ENCODE results near the gene MEAK7.

The MEAK7 gene

DNA sequence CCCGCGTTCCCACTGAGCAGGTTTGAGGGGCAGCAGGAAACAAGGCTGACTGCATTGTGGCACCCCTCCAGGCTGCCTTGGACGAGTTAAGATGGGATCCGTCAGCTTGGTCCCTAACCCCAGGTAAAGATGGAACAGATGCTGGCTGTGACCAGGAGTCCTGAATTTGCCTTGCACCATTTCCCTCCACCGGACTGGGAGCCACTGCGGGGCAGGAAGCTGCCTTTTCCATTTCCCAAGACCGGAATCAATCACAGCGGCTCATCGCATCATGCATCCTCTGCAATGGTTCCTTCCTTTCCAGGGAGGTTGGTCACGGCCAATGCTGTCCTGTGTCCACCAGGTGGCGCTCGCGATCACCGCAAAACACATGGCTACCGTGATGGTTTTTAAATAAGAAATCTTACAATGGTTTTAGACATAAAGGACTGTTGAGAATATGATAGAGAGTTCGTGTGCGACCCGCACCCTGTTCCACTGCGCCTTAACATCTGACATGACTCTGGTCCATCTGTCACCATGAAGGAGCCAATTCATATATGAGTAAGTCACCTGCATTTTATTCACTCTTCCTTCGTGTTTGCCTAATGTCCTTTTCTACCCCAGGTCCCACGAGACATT lies 6.8 kb upstream of the MEAK7 start:
- DNase-seq, result peak; percentile 90

DNA sequence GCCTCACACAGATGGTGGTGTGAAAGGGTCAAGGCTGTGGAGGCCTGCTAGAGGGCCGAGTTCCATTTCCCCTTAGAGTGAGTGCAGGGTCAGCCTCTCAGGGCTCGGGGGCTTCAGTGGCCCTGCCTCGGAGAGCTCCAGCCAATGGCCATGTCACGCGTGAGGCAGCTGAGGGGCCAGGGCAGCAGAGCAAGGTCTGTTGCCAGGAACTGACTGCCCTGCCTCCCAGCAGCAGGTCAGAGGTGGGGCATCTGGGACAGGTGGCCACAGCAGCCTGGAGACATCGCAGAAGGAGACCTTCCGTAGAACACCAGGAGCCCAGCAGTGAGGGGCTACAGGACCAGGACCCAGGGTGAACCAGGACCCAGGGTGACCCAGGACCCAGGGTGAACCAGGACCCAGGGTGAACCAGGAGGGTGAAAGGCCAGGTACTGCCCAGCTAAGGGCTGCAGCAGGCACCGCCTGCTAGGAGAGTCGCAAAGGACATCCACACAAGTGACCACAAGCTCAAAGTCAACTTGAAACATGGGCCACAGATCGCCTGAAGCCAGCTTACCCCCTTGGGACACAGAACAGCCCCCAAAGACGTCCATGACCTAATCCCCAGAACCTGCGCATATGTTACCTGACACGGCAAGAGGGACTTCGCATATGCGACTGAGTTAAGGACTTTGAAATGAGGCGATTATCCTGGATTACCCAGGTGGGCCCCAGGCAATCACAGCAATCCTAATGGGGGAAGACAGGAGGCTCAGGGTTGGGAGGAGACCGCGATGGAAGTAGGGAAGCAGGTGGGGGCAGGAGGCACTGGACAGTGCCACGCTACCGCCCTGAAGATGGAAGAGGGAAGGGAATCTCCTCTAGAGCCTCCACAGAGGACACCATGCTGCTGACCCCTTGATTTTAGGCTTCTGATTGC lies 4.8 kb upstream of the MEAK7 start:
- no peak for DNase-seq

DNA sequence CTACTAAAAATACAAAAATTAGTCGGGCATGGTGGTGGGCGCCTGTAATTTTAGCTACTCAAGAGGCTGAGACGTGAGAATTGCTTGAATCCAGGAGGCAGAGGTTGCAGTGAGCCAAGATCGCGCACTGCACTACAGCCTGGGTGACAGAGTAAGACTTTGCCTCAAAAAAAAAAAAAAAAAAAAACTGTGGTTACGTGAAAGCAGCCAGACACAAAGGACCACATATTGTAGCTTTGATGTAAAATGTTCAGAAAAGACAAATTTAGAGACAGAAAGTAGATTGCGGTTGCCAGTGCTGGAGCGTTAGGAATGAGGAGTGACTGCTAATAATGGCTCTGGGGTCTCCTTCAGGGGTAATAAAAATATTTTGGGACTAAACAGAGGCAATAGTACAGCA lies 4.0 kb upstream of the MEAK7 start:
- DNase-seq, result no peak

DNA sequence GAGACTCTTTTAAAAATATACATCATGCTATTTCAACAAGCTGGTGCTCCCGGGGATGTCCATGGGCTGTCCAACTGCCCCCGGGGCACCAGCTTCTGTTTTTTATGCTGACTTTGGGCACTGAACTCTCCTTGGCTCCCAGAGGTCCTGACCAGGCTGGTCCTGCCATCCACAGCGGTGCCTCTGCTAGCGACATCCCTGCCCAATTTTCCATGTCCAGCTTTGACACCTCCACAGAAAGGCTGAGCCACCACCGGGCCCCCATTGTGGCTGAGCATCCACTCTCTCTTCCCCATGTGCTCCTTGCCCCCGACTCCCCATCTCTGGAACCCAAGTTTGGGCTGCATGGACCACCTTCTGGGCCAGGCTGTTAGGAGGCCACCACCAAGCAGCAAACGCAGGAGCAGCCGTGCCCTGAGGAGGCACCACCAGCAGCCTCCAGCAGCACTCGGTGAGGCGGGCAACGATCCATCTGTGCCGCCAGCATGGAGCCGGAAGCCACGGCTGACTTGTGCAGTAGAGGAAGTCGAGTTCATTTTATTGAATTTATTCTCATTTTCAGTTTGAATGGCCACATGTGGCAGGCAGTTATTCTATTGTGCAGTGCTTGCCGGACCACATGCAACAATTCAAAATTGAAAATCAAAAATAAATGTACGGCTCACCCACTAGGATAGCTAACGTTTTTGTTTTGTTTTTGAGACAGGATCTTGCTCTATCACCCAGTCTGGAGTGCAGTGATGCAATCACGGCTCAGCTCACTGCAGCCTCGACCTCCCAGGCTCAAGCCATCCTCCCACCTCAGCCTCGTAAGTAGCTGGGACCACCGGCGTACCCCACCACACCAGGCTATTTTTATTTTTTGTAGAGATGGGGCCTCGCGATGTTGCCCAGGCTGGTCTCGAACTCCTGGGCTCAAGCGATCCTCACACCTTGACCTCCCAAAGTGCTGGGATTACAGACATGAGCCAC lies 2.8 kb upstream of the MEAK7 start:
- DNase-seq, result peak; percentile 58

DNA sequence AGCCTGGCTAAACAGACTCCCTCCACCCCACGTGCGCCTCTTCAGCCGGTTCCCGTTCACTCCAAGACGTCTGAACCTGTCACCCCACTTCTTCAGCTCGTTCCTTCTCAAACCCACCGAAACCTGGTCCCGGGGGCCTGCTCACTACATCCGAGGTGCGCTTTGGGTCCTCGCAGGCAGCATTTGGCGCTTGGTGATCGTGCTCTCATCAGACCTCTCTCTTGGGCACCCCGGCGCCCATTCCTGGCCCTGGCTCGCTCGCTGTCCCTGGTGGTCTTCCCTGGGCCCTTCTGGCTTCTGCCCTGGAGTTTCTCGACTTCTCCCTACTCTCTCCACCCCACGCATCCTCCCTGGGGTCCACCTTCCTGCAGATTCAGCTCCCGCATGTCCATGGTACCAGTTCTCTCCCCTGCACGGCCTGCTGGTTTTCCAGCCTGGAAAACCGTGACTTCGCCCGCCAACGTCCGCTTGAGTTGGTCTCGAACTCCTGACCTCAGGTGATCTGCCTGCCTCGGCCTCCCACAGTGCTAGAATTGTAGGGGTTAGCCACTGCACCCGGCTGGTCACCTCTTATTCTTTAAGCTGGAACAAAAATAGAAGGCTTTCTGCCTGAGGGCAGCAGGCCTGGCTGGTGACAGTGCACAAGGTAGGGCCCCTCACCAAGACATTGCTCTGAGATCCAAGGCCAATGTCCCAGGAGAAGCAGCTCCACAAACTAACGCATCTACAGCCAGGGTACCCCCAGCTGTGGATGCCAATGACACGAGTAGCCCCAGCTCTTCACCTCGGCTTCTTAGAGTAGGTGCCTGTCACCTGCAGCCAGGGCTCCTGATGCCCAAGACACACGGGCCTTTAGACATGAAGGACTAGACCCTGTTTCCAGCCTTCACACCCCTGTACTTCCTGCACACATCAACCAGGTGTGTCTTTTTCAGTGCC lies 1.1 kb upstream of the MEAK7 start:
- DNase-seq, result no peak

DNA sequence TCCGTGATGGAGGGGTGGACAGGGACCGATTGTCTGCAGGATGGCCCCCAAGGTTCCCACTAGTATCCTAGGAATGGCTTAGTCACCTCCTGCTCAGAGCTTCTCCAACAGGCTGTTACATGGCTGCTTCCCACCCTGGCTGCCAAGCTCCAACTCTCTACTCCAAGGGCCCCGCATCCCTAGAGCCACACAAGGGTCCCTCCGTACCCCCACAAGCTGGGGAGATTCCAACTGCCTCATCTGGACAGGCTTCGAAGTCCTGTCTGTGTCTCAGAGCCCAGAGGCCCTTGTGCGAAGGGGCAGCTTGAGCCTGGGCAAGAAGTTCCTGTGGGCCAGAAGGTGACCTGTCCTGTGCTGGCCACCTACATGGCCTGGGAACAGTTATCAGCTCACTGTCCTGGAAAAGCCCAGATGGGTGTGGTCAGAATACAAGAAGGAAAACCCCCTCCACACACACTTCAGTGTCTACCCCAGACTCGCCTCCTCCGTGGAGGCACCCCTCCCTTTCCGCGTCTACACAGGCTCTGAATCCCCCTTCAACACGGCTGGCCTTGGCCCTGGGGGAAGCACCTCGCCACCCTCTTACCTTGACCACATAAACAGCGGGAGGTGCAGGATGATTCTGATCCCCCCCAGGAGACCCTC lies 586 bp downstream of the MEAK7 start:
- no peak for DNase-seq

DNA sequence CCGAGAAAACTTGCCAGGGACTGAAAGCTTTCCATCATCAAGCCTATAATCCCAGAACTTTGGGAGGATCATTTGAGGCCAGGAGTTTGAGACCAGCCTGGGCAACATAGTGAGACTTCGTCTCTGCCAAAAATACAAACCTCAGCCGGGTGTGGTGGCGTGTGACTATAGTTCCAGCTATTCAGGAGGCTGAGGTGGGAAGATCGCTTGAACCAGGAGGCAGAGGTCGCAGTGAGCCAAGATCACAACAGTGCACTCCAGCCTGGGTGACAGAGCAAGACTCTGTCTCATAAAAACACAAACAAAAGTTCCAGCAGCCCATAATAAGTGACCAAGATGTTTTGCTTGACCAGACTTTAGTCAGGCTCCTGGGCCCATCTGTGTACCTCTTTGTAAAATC lies 1.9 kb downstream of the MEAK7 start:
- no peak for DNase-seq

DNA sequence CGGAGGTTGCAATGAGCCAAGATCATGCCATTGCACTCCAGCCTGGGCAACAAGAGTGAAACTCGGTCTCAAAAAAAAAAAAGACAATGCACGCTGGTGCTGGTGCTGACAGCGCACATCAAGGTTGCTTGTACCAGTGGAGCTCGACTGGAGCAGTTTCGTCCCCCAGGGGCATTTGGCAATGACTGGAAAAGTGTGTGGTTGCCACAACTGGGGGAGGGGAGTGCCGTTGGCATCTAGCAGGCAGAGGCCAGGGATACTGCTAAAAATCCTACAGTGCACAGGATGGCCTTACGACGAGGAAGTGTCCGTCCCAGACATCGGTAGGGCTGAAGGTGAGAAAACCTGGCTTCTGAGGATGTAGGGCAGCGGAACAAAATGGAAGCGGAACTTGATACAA lies 2.4 kb downstream of the MEAK7 start:
- no peak for DNase-seq

DNA sequence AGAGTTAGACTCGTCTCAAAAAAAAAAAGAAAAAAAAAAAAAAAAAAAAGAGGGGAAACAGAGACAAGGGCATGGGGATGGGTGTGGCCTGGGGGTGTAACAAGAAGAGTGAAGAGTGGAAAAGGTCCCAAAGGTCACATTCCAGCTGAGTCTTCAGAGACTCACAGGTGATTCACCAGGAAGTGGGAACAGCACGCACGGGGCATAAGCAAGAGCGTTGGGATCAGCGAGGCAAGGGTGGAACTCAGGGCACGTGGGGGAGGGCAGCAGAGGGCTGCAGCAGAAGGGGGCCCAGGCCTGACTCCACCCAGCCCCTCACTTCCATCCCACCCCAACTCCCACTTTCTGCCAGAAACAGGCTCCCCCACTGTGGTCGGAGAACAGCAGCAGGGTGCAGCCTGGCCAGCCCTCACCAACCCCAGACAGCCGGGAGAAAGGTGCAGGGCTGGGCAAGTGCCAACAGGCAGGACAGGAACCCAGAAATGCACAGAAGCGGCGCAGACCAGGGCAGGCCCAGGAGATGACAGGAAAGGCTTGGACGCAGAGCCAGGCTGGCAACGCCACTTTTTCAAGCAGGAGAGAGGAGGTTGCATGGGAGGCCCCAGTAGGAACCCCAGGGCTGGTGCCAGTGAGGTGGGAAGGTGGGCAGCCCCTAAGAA lies 3.3 kb downstream of the MEAK7 start:
- no peak for DNase-seq

DNA sequence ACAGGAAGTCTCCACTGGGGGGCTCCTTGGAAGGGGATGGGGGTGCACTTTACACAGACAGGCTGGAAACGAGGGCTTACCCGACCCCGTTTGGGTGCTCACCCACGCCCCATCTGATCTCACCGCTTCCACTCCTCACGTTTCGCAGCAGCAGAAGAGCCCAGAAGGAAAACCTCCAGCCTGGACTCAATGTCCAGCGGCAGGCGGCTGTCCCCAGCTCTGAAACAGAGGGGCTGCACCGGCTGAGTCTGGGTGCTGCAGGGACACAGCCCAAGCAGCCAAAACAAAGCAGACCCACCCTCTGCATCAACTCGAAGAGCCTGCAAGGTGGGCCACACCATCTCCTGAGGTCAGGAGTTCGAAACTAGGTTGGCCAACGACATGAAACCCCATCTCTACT lies 3.9 kb downstream of the MEAK7 start:
- no peak for DNase-seq

DNA sequence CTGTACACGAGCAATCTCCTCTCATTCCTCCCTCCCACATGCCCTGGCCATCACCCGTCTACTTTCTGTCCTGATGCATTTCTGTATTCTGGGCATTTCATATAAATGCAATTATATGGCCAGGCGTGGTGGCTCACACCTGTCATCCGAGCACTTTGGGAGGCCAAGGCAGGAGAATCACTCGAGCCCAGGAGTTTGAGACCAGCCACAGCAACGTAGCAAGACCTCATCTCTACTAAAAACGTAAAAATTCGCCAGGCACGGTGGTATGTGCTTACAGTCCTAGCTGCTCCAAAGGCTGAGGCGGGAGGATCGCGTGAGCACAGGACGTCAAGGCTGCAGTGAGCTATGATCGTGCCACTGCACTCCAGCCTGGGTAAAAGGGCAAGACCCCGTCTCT lies 4.8 kb downstream of the MEAK7 start:
- DNase-seq, result no peak

DNA sequence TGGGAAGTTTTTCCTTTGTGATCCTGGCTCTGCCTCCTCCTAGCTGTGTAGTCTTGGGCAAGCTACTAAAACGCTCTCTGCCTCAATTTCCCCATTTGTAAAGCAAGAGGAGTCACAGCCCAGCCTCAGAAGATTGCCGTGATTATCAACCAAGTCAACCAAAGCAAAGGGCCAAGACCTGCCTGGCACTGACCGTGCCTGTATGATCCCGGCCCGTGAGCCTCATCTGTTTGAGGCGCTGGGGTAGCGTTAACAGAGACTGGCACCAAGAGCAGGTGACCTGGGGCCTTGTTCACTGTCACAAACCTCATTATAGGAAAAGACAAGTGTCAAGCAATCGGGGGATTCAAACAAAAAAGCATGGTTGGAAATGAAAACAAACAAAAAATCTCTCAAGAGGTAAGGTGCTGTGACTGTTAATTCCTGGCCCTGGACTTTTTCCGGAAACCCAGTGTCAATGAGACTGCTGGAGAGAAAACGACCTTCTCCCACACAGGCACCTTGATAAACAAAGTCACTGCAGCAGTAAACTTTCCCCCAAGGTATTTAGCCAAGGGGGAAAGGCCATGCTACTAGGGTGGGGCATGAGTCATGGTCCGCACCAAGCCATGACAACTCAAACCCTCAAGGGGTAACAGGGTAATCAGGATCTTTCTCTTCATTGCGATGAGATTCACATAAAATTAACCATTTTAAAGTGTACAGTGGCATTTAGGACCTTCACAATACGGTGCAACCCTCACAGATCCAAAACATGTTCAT lies 5.4 kb downstream of the MEAK7 start:
- no peak for DNase-seq

DNA sequence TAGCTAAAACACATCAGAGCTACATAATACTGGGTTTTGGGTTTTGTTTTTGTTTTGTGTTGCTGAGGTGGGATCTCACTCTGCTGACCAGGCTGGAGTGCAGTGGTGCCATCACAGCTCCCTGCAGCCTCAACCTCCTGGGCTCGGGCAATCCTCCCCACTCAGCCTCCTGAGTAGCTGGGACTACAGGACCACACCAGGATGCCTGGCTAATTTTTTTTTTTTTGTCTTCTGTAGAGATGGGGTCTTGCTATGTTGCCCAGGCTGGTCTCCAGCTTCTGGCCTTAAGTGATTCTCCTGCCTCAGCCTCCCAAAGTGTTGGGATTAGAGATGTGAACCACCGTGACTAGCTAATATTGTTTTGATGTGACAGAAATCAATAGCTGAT lies 6.2 kb downstream of the MEAK7 start:
- DNase-seq, result no peak

DNA sequence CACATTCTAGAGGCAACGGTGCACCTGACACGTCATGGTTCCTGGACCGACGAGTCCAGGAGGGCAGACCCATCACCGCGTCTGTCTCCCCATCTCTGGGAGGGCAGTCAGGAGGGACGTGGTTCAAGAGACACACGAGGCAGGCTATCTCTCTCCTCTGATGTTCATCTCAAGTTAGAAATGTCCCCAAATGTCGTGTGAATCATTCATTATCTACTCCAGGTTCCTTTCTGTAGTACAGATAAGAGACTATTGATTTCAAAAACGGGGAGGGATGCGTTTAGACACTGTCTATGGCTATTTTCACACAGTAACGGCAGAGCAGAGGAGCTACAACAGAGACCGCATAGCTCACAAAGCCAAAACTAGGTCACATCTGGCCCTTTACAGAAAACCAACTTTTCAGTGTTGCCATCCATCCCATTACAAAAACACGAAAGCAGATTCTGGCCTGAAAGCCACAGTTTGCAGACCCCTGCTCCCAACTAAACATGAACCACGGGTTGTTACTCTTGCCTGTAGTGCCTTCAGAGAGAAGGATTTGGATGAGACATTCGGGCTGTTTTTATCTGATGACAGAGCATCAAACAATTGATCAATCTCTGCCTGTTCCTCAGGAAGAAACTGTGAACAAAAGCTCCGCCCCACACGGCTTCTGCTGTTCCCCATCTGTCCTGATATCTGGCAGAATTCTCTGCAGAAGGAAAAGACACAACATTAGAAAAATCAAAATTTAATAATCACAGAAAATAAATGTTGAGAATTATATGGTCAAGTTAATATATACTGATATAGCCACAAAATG lies 6.8 kb downstream of the MEAK7 start:
- DNase-seq, result no peak

DNA sequence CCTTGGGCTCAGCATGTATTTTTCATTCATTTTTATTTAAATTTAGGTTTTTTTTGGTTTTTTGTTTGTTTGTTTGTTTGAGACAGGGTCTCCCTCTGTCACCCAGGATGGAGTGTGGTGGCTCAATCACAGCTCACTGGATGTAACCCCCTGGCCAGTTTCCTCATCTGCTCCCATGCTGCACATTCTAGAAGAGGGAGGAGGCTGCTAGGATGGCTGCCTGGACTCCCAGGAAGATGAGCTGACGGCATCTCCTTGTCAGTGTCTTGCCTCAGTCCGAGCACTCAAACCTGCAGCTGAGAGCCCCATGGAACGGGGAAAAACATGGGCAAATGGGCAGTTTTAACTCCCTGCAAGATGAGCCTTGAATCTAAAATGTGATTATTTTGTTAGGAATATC lies 7.5 kb downstream of the MEAK7 start:
- DNase-seq, result peak; percentile 10

DNA sequence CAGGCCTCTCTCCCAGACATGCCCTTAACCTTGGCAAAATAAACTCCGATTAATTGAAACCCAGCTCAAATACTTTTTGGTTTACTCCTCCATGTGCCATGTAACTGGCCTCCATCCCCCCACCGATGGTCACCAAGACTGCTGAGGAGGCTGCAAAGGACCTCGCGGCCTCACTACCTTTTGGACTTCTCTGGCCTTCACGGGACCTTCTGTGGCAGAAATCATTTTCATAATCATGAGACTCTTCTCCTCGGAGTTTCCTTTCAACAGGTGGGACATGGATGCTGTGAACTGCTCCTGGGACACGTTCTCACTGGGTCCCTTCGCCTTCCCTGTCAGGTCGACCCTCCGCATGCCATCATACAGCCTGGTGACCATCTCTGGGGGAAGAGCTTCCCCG lies 9.0 kb downstream of the MEAK7 start:
- no peak for DNase-seq

DNA sequence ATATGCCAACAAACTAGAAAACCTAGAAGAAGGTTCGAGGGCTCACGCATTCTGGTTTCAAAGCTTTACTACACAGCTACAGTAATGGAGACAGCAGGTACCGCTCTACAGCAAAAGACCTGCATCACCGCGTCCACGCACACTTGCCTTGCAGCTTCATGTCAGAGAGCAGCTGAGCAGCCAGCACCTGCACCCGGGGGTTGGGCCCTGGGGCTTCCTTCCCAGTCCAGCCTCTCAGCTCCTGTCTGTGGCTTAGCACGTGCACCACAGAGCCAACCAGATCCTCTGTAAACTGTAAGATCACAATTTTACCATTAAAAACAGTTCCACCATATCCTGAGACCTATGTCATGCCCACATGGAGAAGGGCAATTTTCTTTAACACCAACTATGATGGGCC lies 15.3 kb downstream of the MEAK7 start:
- no peak for DNase-seq

DNA sequence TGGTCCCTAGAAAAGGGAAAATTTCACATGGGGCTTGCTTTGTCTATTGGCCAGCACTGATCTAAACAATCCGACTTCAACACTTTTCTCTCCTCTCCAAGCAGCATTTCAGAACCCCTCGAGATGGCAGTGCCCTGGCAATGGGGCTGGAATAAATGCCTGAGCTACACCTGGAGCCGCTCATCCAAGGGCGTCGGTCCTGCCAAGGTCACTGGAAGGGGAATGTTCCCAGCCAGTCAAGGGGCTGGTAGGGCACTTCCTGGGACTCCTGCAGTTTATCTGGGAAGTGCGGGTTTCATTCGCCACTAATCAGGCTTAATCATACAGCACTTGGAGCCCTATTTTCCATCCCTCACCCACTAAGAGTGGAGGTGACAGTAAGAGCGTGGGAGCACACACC lies 17.1 kb downstream of the MEAK7 start:
- DNase-seq, result no peak

DNA sequence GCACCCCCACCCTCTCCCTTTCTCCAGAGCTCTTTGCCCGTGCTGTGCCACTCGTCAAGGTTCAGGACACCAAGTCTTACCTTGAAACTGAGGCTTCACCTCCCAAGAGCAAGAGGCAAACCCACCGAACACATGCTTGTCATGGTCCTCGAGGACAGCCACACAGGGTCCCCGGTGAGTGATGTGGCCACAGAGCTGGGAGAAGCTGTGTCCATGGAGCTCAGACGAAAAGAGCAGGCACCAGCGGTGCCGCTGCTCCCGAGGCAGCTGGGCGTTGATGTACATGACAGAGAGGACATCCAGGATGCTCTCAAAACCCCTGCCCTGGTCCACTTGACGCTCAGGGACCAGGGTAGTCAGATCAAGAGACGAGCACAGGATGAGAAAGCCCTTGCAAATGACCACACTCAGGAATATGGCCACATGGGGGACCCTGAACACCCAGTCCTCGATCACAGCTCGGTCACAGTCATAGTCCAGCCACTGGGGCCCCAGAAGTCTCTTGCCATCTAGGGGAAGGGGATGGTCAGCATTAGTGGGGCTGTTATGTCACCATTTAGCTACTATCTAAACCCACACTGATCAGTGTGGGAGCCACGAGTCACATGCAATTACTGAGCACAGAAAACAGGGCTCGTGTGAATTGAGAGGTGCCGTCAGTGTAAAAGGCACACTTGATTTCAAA lies 17.8 kb downstream of the MEAK7 start:
- DNase-seq, result no peak

Data from stimulated activated CD8-positive, alpha-beta memory T cell treated with anti-CD3 and anti-CD28 coated beads, Interleukin-4, amount 100 ng/mL, for 48 hours (primary cell).